Measurements from ENCODE around the gene CD3D.
A peak's percentile ranks its signal among the peaks of the same experiment; 100 is the strongest.

The CD3D gene

DNA sequence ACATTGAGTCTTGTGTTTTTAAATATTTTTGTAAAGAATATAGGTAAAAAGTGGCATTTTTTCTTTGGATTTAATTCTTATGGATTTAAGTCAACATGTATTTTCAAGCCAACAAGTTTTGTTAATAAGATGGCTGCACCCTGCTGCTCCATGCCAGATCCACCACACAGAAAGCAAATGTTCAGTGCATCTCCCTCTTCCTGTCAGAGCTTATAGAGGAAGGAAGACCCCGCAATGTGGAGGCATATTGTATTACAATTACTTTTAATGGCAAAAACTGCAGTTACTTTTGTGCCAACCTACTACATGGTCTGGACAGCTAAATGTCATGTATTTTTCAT is 38.3 kb downstream of the CD3D start:
- peaks cover 11% of the 10 kb centered on the region; the same call in 1 of the 2 replicates for H3K36me3 ChIP-seq (ENCODE audit: insufficient read depth, low read length)
- H3K9me3 ChIP-seq (ENCODE audit: insufficient read depth, low read depth, low read length), result no peaks in the 10 kb centered on the region
- H4K20me1 ChIP-seq (ENCODE audit: insufficient read depth, low read length, poor library complexity, severe bottlenecking), result peaks cover 3% of the 10 kb centered on the region
- TF ChIP-seq, protein P1, sequence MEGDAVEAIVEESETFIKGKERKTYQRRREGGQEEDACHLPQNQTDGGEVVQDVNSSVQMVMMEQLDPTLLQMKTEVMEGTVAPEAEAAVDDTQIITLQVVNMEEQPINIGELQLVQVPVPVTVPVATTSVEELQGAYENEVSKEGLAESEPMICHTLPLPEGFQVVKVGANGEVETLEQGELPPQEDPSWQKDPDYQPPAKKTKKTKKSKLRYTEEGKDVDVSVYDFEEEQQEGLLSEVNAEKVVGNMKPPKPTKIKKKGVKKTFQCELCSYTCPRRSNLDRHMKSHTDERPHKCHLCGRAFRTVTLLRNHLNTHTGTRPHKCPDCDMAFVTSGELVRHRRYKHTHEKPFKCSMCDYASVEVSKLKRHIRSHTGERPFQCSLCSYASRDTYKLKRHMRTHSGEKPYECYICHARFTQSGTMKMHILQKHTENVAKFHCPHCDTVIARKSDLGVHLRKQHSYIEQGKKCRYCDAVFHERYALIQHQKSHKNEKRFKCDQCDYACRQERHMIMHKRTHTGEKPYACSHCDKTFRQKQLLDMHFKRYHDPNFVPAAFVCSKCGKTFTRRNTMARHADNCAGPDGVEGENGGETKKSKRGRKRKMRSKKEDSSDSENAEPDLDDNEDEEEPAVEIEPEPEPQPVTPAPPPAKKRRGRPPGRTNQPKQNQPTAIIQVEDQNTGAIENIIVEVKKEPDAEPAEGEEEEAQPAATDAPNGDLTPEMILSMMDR (conservative IDR thresholded peaks at IDR 0.05; ENCODE audit: low read length), result 0 out of 2 replicates have a peak, but pooled peaks have one; percentile 22
- no peak for TF ChIP-seq EZH2phosphoT487 (IDR thresholded peaks at IDR 0.05; ENCODE audit: borderline replicate concordance)
- H3K9me2 ChIP-seq (replicated peaks; ENCODE audit: low read depth, low read length), result no peaks in the 10 kb centered on the region
- peak overlapping the region; percentile 98 for H3K9ac ChIP-seq (ENCODE audit: low read depth, low read length, poor library complexity, severe bottlenecking)
- H2AFZ ChIP-seq (ENCODE audit: low read length), result peak overlapping the region; percentile 59
- 0 out of 2 replicates have a peak, but pooled peaks cover 4% of the 10 kb centered on the region for H3F3A ChIP-seq (ENCODE audit: low read depth)
- peak overlapping the region; percentile 87 for H3K4me3 ChIP-seq (ENCODE audit: low read length, poor library complexity, severe bottlenecking)
- H3K4me1 ChIP-seq (ENCODE audit: insufficient read depth, low read length, poor library complexity, severe bottlenecking), result peaks cover 55% of the 10 kb centered on the region
- peaks cover 72% of the 10 kb centered on the region for H3K79me2 ChIP-seq (ENCODE audit: insufficient read depth, low read length)
- H3K27me3 ChIP-seq (ENCODE audit: insufficient read depth, low read length, poor library complexity, severe bottlenecking), result no peaks in the 10 kb centered on the region
- peak overlapping the region; percentile 89 for H3K4me2 ChIP-seq (ENCODE audit: low read depth, low read length, poor library complexity, severe bottlenecking)

- Histone ChIP-seq H3K36me3 (ENCODE audit: insufficient read depth, low read length) (no peaks in the 10 kb centered on the region; the same call in 1 of the 2 replicates), H3K4me2 (ENCODE audit: low read depth, low read length, poor library complexity, severe bottlenecking) (no peak overlapping the region), H3K9me3 (ENCODE audit: insufficient read depth, low read depth, low read length) (no peaks in the 10 kb centered on the region), H4K20me1 (ENCODE audit: insufficient read depth, low read length, poor library complexity, severe bottlenecking) (peaks cover 2% of the 10 kb centered on the region), H3K4me1 (ENCODE audit: insufficient read depth, low read length, poor library complexity, severe bottlenecking) (peaks cover 37% of the 10 kb centered on the region), H3F3A (ENCODE audit: low read depth) (no peaks in the 10 kb centered on the region), H3K9me2 (replicated peaks; ENCODE audit: low read depth, low read length) (no peaks in the 10 kb centered on the region), H3K4me3 (ENCODE audit: low read length, poor library complexity, severe bottlenecking) (no peak overlapping the region), H3K79me2 (ENCODE audit: insufficient read depth, low read length) (peaks cover 47% of the 10 kb centered on the region), H3K9ac (ENCODE audit: low read depth, low read length, poor library complexity, severe bottlenecking) (no peak overlapping the region), H3K27me3 (ENCODE audit: insufficient read depth, low read length, poor library complexity, severe bottlenecking) (no peaks in the 10 kb centered on the region), H2AFZ (ENCODE audit: low read length) (no peak overlapping the region)
- TF ChIP-seq, protein P1 (conservative IDR thresholded peaks at IDR 0.05; ENCODE audit: low read length), result no peak
- TF ChIP-seq EZH2phosphoT487 (IDR thresholded peaks at IDR 0.05; ENCODE audit: borderline replicate concordance), result no peak
Observed at GRCh38 chr11:118301600-118302195, 40.8 kb downstream of the CD3D start.

DNA sequence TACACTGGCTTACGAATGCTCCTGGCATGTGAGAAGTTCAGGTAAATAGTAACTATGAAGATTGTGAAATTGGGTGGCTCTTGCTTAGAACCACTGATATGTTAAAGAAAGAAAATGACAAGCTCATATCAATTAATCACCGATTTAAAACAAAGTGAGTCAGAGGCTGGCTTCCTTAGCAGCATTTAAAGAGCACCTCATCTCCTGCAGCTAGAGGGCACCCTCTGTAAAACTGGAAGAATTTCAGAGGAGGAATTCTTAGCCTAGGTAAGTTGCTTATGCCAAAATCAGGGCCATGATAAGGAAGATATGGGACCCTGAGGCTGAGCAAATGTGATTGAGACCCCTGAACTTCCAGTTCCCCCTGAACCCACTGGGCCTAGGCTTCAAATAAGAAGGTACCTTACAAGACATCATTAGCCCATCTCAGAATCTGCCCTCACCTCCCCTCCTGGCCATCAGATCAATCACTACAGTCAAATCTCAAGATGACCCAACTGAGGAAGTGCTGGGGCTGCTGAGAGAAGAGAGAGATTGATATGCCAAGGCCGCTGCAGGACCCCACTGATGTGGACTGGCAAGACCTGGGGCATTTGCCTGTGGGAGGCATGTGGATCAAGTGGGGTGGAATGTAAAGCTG is 46.6 kb downstream of the CD3D start:
- Histone ChIP-seq H2AFZ (ENCODE audit: low read length) (peak overlapping the region; percentile 24; the same call in 1 of the 2 replicates), H3K9me2 (replicated peaks; ENCODE audit: low read depth, low read length) (no peaks in the 10 kb centered on the region), H3K27me3 (ENCODE audit: insufficient read depth, low read length, poor library complexity, severe bottlenecking) (no peaks in the 10 kb centered on the region), H3K79me2 (ENCODE audit: insufficient read depth, low read length) (no peaks in the 10 kb centered on the region), H3K4me2 (ENCODE audit: low read depth, low read length, poor library complexity, severe bottlenecking) (no peak overlapping the region), H3K9ac (ENCODE audit: low read depth, low read length, poor library complexity, severe bottlenecking) (no peak overlapping the region), H3K36me3 (ENCODE audit: insufficient read depth, low read length) (no peaks in the 10 kb centered on the region), H4K20me1 (ENCODE audit: insufficient read depth, low read length, poor library complexity, severe bottlenecking) (no peaks in the 10 kb centered on the region), H3K4me3 (ENCODE audit: low read length, poor library complexity, severe bottlenecking) (no peak overlapping the region), H3F3A (ENCODE audit: low read depth) (no peaks in the 10 kb centered on the region), H3K4me1 (ENCODE audit: insufficient read depth, low read length, poor library complexity, severe bottlenecking) (peaks cover 3% of the 10 kb centered on the region), H3K9me3 (ENCODE audit: insufficient read depth, low read depth, low read length) (no peaks in the 10 kb centered on the region)
- TF ChIP-seq, protein P1 (conservative IDR thresholded peaks at IDR 0.05; ENCODE audit: low read length), result peak; percentile 89
- no peak for TF ChIP-seq EZH2phosphoT487 (IDR thresholded peaks at IDR 0.05; ENCODE audit: borderline replicate concordance)

Data from Loucy (cell line).